ENCODE measurements around the gene MITD1. TPM values are rescaled to one million over a fixed set of nuclear protein-coding genes. Genes with fewer than 3 reads are reported as not detected.

The MITD1 gene
- 10 to 100 TPM; 17.8 to 24.7 TPM for total RNA-seq
- polyA plus RNA-seq (ENCODE audit: insufficient read depth, low read depth, low replicate concordance): 12.5 TPM
- long read RNA-seq, donor 1, transcript MITD1-201 (7 exons, 939 nt): major isoform, 8 of 14 reads
- long read RNA-seq, donor 1, partial matches to known transcripts: 0 of 14 reads
- long read RNA-seq, donor 1, other reads (novel, unspliced or antisense): 5 of 14 reads
- long read RNA-seq, donor 2, partial matches to known transcripts: 0 of 4 reads
- long read RNA-seq, donor 2, other reads (novel, unspliced or antisense): 0 of 4 reads

- Histone ChIP-seq H3K9me3 (no peaks in the 10 kb centered on the region), H3K36me3 (ENCODE audit: low read depth, missing control alignments) (no peaks in the 10 kb centered on the region), H3K27me3 (no peaks in the 10 kb centered on the region), H3K4me1 (peaks cover 20% of the 10 kb centered on the region), H3K4me3 (peak within 1 kb of the TSS; percentile 76 to 85), H3K27ac (peak within 1 kb of the TSS; percentile 56 to 75)
- DNase-seq: peak; percentile 97
- TF ChIP-seq CTCF (IDR thresholded peaks at IDR 0.05): peak in 1 of 3 experiments; percentile 5
- no peak for TF ChIP-seq POLR2A (IDR thresholded peaks at IDR 0.05)
- 0 to 1% methylated on average over 30 to 39 of the region's 39 CpGs for WGBS, 2 donors
- intact Hi-C loops (cut with DNase I; ENCODE audit: low total_unique reads): loop anchor here (10.0 kb wide), 1 partner anchor 154 kb away; the partner anchor contains the start of genes EIF5B and TXNDC9
Observed at GRCh38 chr2:99180755-99181623, at the start of gene MITD1, which contains the start of gene MRPL30. Gene MITD1, minus strand, starts transcription at chr2:99181058. Its CDS starts 77 bp downstream, at chr2:99180981. Gene MRPL30, plus strand, starts transcription at chr2:99181184. Its CDS starts 5,020 bp downstream, at chr2:99186204.

GRCh38 chr2:99217929-99218501, 37.2 kb upstream of the MITD1 start:
- no peak for DNase-seq
- intact Hi-C loops (cut with DNase I; ENCODE audit: low total_unique reads): no loop called here
- Histone ChIP-seq H3K27me3 (no peaks in the 10 kb centered on the region), H3K4me3 (no peak overlapping the region), H3K9me3 (no peaks in the 10 kb centered on the region), H3K4me1 (no peaks in the 10 kb centered on the region), H3K27ac (no peak overlapping the region), H3K36me3 (ENCODE audit: low read depth, missing control alignments) (no peaks in the 10 kb centered on the region)
- TF ChIP-seq POLR2A (IDR thresholded peaks at IDR 0.05) (no peak), CTCF (IDR thresholded peaks at IDR 0.05) (no peak)
- 73 to 76% methylated on average over 4 of the region's 4 CpGs for WGBS, 2 donors

GRCh38 chr2:99216096-99216495, 35.2 kb upstream of the MITD1 start:
- intact Hi-C loops (cut with DNase I; ENCODE audit: low total_unique reads): no loop called here
- Histone ChIP-seq H3K9me3 (no peaks in the 10 kb centered on the region), H3K4me3 (no peak overlapping the region), H3K27ac (no peak overlapping the region), H3K4me1 (no peaks in the 10 kb centered on the region), H3K27me3 (no peaks in the 10 kb centered on the region), H3K36me3 (ENCODE audit: low read depth, missing control alignments) (no peaks in the 10 kb centered on the region)
- no peak for DNase-seq
- 91 to 95% methylated on average over 2 of the region's 2 CpGs for WGBS, 2 donors
- no peak for TF ChIP-seq CTCF (IDR thresholded peaks at IDR 0.05)
- TF ChIP-seq POLR2A (IDR thresholded peaks at IDR 0.05): no peak

GRCh38 chr2:99205491-99205890, 24.6 kb upstream of the MITD1 start:
- no peaks in the 10 kb centered on the region for H3K9me3 ChIP-seq
- intact Hi-C loops (cut with DNase I; ENCODE audit: low total_unique reads): no loop called here
- DNase-seq: no peak
- H3K36me3 ChIP-seq (ENCODE audit: low read depth, missing control alignments): no peaks in the 10 kb centered on the region
- no peak overlapping the region for H3K27ac ChIP-seq
- no peak for TF ChIP-seq CTCF (IDR thresholded peaks at IDR 0.05)
- TF ChIP-seq POLR2A (IDR thresholded peaks at IDR 0.05): no peak
- no peak overlapping the region for H3K4me3 ChIP-seq
- WGBS, 2 donors: 92 to 95% methylated on average over 5 of the region's 5 CpGs
- H3K4me1 ChIP-seq: no peaks in the 10 kb centered on the region
- H3K27me3 ChIP-seq: no peaks in the 10 kb centered on the region

Data from testis (tissue), 5 donors.